WERI-Rb-1 (cell line): Measurements from ENCODE around the gene ALLC.

ENCODE experiments used
- DNase-seq: peaks from one replicate; pipeline ENCODE4 v3.0.0-alpha.2; 2020
- H3K27ac ChIP-seq: fragments of 250-450 bp; sonication (Bioruptor Pico); 2 replicates; pipeline ENCODE4 v1.5.1; 2020; ENCODE audit warnings: mild to moderate bottlenecking, moderate library complexity
- H3K27me3 ChIP-seq: fragments of 250-450 bp; sonication (Bioruptor Pico); 2 replicates; pipeline ENCODE4 v1.5.1; 2021; ENCODE audit warnings: mild to moderate bottlenecking, low read depth, moderate library complexity; ENCODE audit not compliant: insufficient read depth, severe bottlenecking
- H3K36me3 ChIP-seq: fragments of 250-450 bp; sonication (Bioruptor Pico); 2 replicates; pipeline ENCODE4 v1.5.1; 2020; ENCODE audit warnings: mild to moderate bottlenecking, moderate library complexity
- H3K4me3 ChIP-seq: 2 replicates; pipeline ENCODE4 v1.5.1; 2011; ENCODE audit warnings: low read depth, mild to moderate bottlenecking, control low read depth, low read length
- H3K9me3 ChIP-seq: fragments of 250-450 bp; sonication (Bioruptor Pico); 2 replicates; pipeline ENCODE4 v1.5.1; 2021; ENCODE audit warnings: mild to moderate bottlenecking, moderate library complexity; ENCODE audit not compliant: severe bottlenecking
- TF ChIP-seq, protein P1 (sequence below): IDR thresholded peaks from 2 replicates; pipeline ENCODE4 v1.5.1; 2011; ENCODE audit warnings: low read depth, mild to moderate bottlenecking, control low read depth, inconsistent platforms, low read length

ALLC gene

DNA sequence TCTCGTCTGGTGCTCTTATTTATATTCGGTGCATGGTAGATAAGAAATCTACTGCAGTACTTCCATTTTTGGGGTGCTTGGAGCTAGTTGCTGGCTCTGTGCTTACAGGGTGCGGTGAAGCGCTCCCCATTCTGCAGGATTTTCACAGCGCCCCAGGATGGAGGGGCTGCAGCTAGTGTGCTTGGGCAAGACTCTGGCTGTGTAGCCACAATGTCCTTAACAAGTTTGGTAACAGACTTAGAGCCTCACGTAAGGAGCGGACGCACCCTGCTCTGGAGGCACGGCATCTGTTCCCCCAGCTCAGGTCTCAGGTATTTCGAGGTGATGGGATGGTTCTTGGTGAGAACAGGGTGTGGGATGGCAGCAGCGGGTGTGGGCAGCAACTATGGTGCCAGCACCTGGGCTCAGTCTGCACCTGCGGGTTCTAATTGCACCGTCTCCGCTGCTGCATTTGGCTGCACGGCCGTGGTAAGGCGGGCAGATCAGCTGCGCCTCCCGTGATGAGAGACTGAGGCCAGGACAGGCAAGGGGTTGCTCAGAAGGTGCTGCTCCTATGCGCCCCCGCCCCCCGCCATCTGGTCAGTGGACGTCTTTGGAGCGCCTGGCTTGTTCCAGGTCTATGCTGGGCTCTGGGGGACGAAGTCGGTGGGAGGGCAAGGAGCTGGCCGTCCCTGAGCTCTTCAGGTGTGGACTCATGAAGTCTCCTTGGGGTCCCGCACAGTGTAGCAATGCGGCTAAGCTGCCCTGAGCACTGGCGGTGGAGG is 20.1 kb upstream of the ALLC start:
- TF ChIP-seq, protein P1, sequence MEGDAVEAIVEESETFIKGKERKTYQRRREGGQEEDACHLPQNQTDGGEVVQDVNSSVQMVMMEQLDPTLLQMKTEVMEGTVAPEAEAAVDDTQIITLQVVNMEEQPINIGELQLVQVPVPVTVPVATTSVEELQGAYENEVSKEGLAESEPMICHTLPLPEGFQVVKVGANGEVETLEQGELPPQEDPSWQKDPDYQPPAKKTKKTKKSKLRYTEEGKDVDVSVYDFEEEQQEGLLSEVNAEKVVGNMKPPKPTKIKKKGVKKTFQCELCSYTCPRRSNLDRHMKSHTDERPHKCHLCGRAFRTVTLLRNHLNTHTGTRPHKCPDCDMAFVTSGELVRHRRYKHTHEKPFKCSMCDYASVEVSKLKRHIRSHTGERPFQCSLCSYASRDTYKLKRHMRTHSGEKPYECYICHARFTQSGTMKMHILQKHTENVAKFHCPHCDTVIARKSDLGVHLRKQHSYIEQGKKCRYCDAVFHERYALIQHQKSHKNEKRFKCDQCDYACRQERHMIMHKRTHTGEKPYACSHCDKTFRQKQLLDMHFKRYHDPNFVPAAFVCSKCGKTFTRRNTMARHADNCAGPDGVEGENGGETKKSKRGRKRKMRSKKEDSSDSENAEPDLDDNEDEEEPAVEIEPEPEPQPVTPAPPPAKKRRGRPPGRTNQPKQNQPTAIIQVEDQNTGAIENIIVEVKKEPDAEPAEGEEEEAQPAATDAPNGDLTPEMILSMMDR: no peak
- Histone ChIP-seq H3K27me3 (no peaks in the 10 kb centered on the region), H3K9me3 (no peaks in the 10 kb centered on the region), H3K36me3 (no peaks in the 10 kb centered on the region; the same call in 1 of the 2 replicates), H3K27ac (no peak overlapping the region), H3K4me3 (no peak overlapping the region)
- no peak for DNase-seq

DNA sequence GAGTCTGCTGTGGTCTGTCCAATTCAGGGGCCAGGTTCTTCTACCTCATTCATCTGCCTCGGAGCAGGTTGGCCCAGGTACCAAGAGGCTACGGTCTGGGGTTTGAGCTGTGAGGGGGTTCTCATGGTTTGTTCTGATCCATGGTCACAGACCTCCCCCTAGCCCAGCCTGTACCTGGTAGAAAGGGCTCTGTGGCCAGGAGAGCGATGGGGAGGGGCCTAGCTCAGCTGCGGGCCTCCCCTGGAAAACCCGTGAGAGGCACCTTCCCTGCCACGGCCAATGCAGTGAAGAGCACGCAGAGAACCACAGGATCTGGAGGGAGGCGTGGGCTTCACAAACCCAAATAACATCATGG is 19.6 kb upstream of the ALLC start:
- no peak overlapping the region for H3K4me3 ChIP-seq
- TF ChIP-seq, protein P1: no peak
- no peaks in the 10 kb centered on the region; the same call in 1 of the 2 replicates for H3K36me3 ChIP-seq
- H3K27me3 ChIP-seq: no peaks in the 10 kb centered on the region
- no peak overlapping the region for H3K27ac ChIP-seq
- no peaks in the 10 kb centered on the region for H3K9me3 ChIP-seq
- no peak for DNase-seq

DNA sequence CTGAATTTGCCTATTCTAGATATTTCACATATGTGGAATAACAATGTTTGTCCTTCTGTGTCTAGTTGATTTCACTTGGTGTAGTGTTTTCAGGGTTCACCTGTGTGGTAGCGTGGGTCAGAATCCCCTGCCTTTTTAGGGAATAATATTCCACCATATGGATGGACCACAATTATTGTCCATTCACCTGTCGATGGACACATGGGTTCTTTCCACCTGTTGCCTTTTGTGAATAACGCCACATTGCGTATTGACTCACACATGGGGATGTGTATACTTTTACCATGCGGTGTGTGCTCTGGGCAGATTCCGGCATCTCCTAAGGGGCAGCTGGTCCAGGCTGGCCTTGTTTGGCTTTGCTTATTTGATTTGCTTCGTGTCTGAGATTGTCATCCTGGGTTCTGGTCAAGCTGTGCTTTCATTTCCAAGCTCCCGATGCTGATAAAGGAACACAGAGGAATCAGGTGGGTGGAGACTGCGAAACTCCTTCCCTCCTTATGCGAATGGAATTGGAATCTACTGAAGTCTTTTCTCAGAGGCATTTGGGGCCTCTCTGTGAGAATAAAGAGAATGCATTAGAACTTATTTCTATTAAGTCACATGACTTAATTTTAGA is 18.9 kb upstream of the ALLC start:
- Histone ChIP-seq H3K27ac (no peak overlapping the region), H3K9me3 (no peaks in the 10 kb centered on the region), H3K27me3 (no peaks in the 10 kb centered on the region), H3K36me3 (no peaks in the 10 kb centered on the region; the same call in 1 of the 2 replicates), H3K4me3 (no peak overlapping the region)
- TF ChIP-seq, protein P1: no peak
- DNase-seq: no peak

DNA sequence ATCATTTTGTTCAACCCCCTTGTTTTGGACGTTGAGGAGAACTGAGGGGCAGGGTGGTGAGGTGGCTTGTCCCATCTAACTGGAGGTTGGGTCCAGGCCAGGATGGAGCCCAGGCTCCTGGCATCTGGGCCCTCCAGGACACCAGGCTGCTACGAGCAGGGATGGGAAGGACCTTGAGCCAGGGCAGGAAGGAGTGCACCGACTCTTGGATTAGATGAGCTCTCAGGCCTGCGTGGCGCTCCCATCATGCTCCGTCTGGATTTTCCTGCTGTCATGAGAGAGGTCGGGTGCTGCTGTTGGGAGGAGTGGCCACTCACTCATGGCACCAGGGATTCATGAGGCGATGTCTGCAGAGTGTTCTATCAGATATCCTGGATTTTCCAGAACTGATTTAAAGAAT is 18.3 kb upstream of the ALLC start:
- Histone ChIP-seq H3K27me3 (no peaks in the 10 kb centered on the region), H3K4me3 (no peak overlapping the region), H3K9me3 (no peaks in the 10 kb centered on the region), H3K36me3 (no peaks in the 10 kb centered on the region; the same call in 1 of the 2 replicates), H3K27ac (no peak overlapping the region)
- TF ChIP-seq, protein P1: no peak
- no peak for DNase-seq

DNA sequence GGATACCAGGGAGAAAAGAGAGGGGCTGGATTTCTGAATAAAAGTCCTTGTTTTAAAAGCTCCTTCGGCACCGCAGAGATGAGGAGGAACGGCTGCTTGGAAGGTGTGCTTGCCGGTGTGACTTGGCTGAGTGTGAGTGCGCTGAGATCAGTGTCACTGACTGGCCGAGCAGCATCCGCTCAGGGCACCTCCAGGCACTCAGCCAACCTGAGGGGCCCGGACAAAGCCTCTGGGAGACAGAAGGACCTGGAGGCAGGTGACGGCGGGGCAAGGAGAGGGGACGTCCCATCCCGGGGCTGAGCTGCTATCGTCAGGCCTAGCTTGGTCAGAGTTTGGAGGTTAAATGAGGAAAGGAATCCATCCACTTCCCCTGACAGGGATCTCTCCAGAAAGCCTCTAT is 16.8 kb upstream of the ALLC start:
- DNase-seq: no peak
- TF ChIP-seq, protein P1: no peak
- H3K36me3 ChIP-seq: no peaks in the 10 kb centered on the region; the same call in 1 of the 2 replicates

More for the DNA sequence above, 16.8 kb upstream of the ALLC start:
- no peak overlapping the region for H3K4me3 ChIP-seq
- H3K9me3 ChIP-seq: no peaks in the 10 kb centered on the region
- no peak overlapping the region for H3K27ac ChIP-seq
- H3K27me3 ChIP-seq: no peaks in the 10 kb centered on the region
